Lower lobe of right lung (tissue), 2 donors: ENCODE measurements around the gene MDGA2. TPM values are rescaled to one million over a fixed set of nuclear protein-coding genes. Genes with fewer than 3 reads are reported as not detected.
A peak's percentile ranks its signal among the peaks of the same experiment; 100 is the strongest.

Experiments
- ATAC-seq, 2 donors: fragments of 200-7000 bp; cut with Tn5 transposase; one replicate each; pipeline ENCODE4 v1.9.1; 2020 to 2022; ENCODE audit warnings: mild to moderate bottlenecking in 2 of 2, moderate library complexity in 2 of 2
- DNase-seq: peaks from one replicate; pipeline ENCODE4 v3.0.0-alpha.2; 2020
- H3K27ac ChIP-seq: fragments of 200-600 bp; one replicate; pipeline ENCODE4 v1.8.0; 2022
- H3K27me3 ChIP-seq: fragments of 200-600 bp; one replicate; pipeline ENCODE4 v1.8.0; 2022; ENCODE audit warnings: low read depth
- H3K36me3 ChIP-seq: fragments of 200-600 bp; one replicate; pipeline ENCODE4 v1.8.0; 2022; ENCODE audit warnings: mild to moderate bottlenecking
- H3K4me1 ChIP-seq: fragments of 200-600 bp; one replicate; pipeline ENCODE4 v1.8.0; 2022
- H3K4me3 ChIP-seq: fragments of 200-600 bp; one replicate; pipeline ENCODE4 v1.8.0; 2022; ENCODE audit warnings: mild to moderate bottlenecking
- H3K9me3 ChIP-seq: fragments of 200-600 bp; one replicate; pipeline ENCODE4 v1.8.0; 2022
- intact Hi-C: fragments of 100-400 bp; cut with DNase I; formaldehyde crosslinking; loops from one replicate; pipeline ENCODE4 v1.11.0; 2022
- total RNA-seq: library from RNA; stranded (reverse); fragmentation: NEBNext Ultra II Directional; extraction: Animal tissue kit (Norgen Biotek cat#: 25700); gene quantifications from one replicate; pipeline ENCODE4 v1.2.1, GENCODE V29; 2021
- TF ChIP-seq, protein P1 (sequence below): fragments of 200-600 bp; IDR thresholded peaks from one replicate; pipeline ENCODE4 v1.8.0; 2022; ENCODE audit warnings: antibody characterized with exemption, mild to moderate bottlenecking
- donor health status: DM: no; HTN: yes; CAD: no; lungs with severe emphysema.

MDGA2 gene
- total RNA-seq, 1 donor from 2014 or later: 0.24 TPM

DNA sequence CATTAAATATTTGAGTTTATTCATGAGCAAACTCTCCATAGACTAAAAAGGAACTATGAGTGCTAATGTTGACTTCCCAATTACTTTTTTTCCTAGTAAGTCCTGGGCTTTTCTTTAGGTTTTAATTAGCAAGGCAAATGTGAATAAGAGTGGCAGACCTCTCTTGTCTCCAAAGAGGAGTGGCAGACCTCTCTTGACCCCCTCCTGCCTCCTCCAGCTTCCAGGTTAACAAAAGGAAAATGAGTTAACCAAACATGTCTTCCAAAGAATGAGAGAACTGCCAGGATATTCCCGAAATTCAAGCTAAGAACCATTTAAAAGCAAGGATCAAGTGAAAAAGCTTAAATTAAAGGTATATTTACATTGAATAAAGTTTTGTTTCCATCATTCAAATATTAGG lies 253.2 kb downstream of the MDGA2 start:
- H3K4me3 ChIP-seq: no peak overlapping the region
- intact Hi-C loops: no loop called here
- no peak overlapping the region for H3K27ac ChIP-seq
- TF ChIP-seq, protein P1, sequence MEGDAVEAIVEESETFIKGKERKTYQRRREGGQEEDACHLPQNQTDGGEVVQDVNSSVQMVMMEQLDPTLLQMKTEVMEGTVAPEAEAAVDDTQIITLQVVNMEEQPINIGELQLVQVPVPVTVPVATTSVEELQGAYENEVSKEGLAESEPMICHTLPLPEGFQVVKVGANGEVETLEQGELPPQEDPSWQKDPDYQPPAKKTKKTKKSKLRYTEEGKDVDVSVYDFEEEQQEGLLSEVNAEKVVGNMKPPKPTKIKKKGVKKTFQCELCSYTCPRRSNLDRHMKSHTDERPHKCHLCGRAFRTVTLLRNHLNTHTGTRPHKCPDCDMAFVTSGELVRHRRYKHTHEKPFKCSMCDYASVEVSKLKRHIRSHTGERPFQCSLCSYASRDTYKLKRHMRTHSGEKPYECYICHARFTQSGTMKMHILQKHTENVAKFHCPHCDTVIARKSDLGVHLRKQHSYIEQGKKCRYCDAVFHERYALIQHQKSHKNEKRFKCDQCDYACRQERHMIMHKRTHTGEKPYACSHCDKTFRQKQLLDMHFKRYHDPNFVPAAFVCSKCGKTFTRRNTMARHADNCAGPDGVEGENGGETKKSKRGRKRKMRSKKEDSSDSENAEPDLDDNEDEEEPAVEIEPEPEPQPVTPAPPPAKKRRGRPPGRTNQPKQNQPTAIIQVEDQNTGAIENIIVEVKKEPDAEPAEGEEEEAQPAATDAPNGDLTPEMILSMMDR: no peak
- H3K27me3 ChIP-seq: no peaks in the 10 kb centered on the region
- no peaks in the 10 kb centered on the region for H3K4me1 ChIP-seq
- ATAC-seq (no peak), DNase-seq (no peak)
- H3K36me3 ChIP-seq: no peaks in the 10 kb centered on the region
- no peaks in the 10 kb centered on the region for H3K9me3 ChIP-seq

DNA sequence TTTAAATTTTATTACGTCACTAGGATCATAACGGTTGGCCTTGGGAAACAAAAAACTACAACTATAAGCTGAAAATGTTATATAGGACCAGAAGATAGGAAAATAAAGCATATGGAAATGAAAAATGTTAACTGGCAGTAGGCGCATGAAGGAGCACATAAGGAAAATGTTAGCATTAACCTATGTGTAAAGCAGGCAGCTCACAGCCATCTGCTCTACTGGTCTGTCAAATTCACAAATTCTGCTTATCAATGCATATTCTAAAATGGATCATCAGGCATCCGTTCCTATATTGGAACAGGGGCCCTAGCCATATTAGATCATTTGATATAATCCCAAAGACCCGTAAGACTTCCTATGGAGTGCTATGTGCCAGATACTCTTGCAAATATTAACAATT lies 263.9 kb downstream of the MDGA2 start:
- ATAC-seq: no peak
- TF ChIP-seq, protein P1: no peak
- intact Hi-C loops: no loop called here

DNA sequence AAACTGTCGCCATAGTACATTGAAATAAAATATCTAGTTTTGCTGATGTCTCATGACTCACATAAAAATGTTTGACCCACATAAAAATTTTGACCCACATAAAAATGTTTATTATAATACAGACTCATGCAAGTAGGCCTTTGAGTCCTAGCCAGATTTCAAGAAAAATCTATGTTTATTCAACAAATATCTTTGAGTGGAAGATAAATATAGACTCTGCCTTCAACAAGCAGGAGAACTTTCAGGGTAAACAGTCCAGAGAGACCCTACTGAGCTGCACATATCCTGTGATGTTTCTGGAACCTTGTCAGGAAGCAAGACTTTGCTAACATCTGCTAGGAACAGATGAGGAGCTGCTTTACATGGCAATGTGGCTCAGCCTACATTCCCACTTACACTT lies 283.1 kb downstream of the MDGA2 start:
- DNase-seq (no peak), ATAC-seq (peak; percentile 27 to 51)
- no peaks in the 10 kb centered on the region for H3K36me3 ChIP-seq
- H3K4me3 ChIP-seq: no peak overlapping the region
- TF ChIP-seq, protein P1: no peak
- no peaks in the 10 kb centered on the region for H3K27me3 ChIP-seq
- H3K27ac ChIP-seq: no peak overlapping the region
- no peaks in the 10 kb centered on the region for H3K9me3 ChIP-seq
- no peaks in the 10 kb centered on the region for H3K4me1 ChIP-seq
- intact Hi-C loops: no loop called here

More for the DNA sequence above, 263.9 kb downstream of the MDGA2 start:
- H3K4me3 ChIP-seq: no peak overlapping the region
- H3K36me3 ChIP-seq: no peaks in the 10 kb centered on the region
- H3K27me3 ChIP-seq: no peaks in the 10 kb centered on the region
- H3K27ac ChIP-seq: no peak overlapping the region
- H3K4me1 ChIP-seq: no peaks in the 10 kb centered on the region
- no peaks in the 10 kb centered on the region for H3K9me3 ChIP-seq
- DNase-seq: no peak

DNA sequence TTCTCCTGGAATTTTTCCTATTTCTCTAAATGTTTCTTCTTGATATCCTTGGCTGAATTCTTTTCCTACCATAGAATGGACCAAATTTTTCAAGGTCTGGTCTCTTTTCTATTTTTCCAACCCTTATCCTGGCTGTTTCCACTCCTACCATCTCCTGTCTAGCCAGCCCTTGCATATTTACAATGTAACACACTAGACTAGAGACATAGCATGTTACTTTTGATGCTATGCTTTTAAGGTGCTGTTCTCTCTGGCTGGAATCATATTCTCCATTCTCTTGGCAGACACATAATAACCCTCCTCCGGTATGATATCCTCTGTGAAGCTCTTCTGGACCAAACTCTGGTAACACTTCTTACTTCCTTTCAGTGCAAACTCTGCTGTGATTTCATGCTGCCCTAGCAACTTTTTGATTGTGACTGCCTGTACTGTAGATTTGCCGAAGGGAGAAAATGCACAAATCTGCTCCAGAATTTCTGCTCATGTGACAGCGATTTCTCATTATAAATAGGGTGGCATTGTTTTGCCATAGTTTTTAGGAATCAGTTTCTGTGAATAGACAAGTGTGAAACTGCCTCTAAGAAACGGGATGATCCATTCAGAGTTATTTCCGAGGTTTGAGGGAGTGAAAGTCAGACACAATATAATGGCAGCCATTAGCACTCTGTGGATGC lies 284.4 kb downstream of the MDGA2 start:
- no peaks in the 10 kb centered on the region for H3K9me3 ChIP-seq

DNA sequence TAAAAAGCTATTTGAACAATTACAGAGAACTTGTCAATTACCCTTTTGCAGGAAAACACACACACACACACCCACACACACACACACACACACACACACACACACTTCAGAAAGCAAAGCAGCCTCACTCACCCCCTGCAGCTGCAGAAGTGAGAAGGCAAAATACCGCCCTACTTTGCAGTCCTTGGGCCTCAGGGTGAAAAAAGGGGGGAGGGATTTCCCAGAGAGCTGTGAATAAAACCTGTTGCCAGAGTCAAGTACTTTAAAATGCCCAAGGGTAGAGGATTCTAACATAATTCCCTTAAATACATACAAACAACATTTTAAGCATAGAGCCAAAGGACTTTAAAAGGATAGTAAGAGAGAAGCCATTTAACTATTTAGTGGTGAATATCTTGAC lies 285.9 kb downstream of the MDGA2 start:
- no peaks in the 10 kb centered on the region for H3K4me1 ChIP-seq
- TF ChIP-seq, protein P1: no peak
- intact Hi-C loops: no loop called here
- no peaks in the 10 kb centered on the region for H3K27me3 ChIP-seq
- DNase-seq: no peak
- ATAC-seq: peak in 1 of 2 donors; percentile 46
- H3K4me3 ChIP-seq: no peak overlapping the region
- no peaks in the 10 kb centered on the region for H3K9me3 ChIP-seq
- H3K36me3 ChIP-seq: no peaks in the 10 kb centered on the region
- H3K27ac ChIP-seq: no peak overlapping the region

More for the DNA sequence above, 284.4 kb downstream of the MDGA2 start:
- intact Hi-C loops: no loop called here
- no peaks in the 10 kb centered on the region for H3K4me1 ChIP-seq
- H3K27ac ChIP-seq: no peak overlapping the region
- H3K27me3 ChIP-seq: no peaks in the 10 kb centered on the region
- no peak for ATAC-seq
- H3K4me3 ChIP-seq: no peak overlapping the region
- no peak for DNase-seq
- H3K36me3 ChIP-seq: no peaks in the 10 kb centered on the region
- TF ChIP-seq, protein P1: no peak
